GM18517 (cell line): Measurements from ENCODE around the gene PADI3.
"Not testable (repeated sequence)": the region's sequence is repeated elsewhere in the genome, so short reads cannot be mapped to it uniquely, and the experiment has no call there.

Experiments used
- ATAC-seq: cut with Tn5 transposase; IDR thresholded peaks from one replicate; pipeline ENCODE4 v1.9.1; 2021; ENCODE audit warnings: mild to moderate bottlenecking, moderate library complexity; ENCODE audit not compliant: unreplicated experiment

Gene PADI3

GRCh38 chr1:17239420-17239819, 9.5 kb upstream of the PADI3 start:
- no peak for ATAC-seq

DNA sequence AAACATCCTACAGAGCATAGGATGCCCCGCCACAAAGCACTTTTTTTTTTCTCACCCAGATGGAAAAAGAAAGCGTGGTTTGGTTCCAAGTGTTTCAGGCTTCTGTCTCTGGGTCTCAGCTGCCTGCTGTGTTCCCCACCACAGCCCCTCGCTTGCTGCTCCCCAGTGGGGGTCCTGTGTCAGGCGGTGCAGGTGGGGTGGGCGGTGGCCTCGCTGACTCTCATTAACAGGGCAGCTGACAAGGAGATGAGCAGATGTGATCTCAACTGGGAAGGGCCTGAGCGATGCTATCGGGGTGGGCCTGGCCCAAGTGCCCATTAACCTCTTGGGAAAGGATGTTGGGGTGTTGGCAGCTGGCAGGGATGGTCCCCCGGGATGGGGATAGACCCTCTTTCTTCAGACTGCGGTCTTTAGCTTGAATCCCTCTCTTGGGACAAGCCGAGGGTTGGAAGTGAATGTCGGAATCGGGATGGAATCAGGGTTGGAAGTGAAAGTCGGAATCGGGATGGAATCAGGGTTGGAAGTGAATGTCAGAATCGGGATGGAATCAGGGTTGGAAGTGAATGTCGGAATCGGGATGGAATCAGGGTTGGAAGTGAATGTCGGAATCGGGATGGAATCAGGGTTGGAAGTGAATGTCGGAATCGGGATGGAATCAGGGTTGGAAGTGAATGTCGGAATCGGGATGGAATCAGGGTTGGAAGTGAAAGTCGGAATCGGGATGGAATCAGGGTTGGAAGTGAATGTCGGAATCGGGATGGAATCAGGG, 7.7 kb upstream of the PADI3 start:
- not testable (repeated sequence) for ATAC-seq

GRCh38 chr1:17241780-17242074, 7.2 kb upstream of the PADI3 start:
- ATAC-seq = not testable (repeated sequence)

DNA sequence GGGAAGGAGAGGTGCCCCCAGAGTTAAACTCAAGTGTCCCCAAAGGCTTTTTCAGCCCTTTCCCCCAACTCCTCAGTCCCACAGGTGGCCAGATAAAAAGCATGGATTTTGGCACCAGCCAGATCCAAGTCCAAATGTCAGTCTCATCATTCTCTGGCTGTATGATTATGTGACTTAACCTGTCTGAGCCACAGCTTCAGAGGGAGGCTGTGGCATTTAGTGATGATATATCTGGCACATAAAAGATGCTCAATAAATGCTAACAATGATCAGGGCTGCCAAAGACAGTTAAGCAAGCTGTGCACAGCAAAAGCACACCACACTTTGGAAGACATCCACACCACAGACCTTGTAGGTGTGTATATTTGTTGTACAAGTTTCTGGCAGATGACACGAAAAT, 5.6 kb upstream of the PADI3 start:
- ATAC-seq = no peak

- no peak for ATAC-seq
Observed at GRCh38 chr1:17244821-17245740, 3.8 kb upstream of the PADI3 start.

GRCh38 chr1:17245816-17246325, 3.0 kb upstream of the PADI3 start:
- ATAC-seq = no peak

DNA sequence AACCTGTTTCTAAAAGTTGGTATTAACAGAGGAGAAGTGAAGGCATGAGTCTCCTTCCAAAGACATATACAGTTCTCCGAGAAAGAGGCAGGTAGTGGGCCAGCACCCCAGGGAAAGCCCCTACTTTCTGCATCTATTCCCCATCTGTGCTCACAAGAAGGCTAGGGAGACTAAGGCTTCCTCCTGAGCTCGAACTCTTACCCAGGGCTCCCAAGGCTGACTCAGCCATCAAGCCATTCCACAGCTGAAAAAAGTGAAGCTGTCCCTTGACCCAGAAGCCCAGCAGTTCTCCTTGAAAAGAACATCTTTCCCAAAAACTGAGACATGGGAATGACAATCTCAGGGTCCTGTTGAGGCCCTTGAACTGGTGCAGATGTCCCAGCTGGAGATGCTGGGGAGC, 1.9 kb upstream of the PADI3 start:
- ATAC-seq = no peak

DNA sequence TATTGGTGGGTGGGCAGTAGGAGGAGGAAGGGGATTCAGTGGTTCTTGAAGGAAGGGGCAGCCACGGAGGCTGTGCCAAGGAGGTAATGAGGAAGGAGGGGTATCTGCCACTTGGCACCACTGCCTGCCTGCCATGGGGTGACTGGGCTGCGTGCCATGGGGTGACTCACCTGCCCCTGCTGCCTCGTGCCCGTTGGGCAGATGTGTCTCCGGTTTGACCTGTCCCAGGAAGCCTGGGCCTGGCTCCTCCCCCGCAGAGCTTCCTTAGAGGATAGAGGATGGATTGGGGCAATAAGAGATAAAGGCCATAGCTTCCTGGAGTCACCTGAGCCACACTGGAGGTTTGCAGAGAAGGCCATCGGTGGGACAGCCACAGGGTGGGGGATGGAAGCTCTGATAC, 1.7 kb downstream of the PADI3 start:
- no peak for ATAC-seq

GRCh38 chr1:17251246-17251645, 2.3 kb downstream of the PADI3 start:
- no peak for ATAC-seq

DNA sequence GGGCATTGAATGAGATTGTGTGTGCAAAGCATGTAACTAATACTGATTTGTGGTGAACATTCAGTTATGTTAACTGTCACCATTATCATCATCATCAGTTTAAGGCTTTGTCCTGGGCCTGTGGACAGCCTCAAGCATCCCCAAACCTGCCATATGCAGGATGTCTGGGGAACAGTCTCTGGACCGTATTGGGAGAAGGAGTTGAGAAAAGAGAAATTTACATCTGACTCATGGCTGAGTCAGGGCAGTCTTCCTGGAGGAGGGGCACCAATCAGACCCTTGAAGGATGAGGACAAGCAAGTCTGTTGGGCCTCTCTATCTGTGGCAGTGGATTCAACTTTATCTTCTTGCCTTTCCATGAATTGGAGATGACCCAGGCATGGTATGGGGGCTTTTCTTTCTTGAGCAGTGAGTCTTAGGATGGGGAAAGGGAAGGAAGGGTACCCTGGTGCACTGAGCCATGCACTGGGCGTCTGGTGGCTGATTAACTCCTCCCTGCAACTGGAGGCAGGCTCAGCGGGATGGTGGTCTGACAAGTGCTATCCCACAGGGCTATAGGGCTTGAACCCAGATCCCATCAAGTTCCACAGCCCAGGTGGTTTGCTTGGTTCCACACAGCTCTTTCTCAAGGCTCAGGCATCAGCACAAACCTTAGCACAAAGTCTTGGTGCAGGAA, 2.9 kb downstream of the PADI3 start:
- no peak for ATAC-seq

GRCh38 chr1:17255336-17255735, 6.4 kb downstream of the PADI3 start:
- no peak for ATAC-seq

DNA sequence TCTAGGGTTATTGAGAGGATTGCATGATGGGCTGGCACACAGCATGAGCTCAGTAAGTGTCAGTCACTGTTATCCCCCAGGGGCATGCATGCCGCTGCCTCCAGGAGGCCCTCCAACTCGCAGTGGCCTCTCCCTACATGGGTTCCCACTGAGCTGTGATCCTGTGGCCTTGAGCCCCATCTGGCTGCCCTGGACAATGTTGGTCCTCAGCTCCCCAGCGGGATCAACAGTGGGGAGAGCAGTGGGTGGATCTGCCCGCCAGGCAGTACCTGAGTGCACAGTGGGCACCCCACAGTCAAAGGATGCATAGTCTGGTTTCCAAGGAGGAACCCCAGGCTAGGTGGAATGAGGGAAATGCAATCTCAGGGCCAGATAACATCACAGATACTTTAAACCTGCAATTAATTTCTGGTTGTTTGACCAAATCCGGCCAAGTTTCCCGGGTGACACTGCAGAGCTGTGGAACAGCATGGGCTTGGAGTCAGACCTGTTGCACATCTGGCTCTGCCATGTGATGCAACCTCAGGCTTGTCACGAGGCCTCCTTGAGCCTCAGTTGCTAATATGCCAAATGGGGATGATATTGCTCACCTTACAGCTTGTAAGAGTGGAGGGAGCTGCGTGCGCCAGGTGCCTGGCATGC, 9.3 kb downstream of the PADI3 start:
- ATAC-seq = no peak

DNA sequence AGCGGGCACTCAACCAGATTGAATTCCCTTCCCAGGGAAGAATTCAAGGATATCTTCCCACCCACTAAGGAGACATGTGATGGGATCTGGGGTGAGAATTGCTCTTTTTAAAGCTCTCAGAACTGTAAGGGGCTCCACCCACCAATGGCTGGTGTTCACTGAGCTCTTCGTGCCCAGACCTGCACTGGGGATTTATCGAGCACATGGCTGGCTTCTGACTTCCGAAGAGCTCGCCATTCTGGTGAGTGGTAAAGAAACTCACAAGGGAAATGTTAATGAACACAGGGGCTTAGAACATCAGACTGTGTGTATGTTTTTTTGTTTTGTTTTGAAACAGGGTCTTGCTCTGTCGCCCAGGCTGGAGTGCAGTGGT, 9.8 kb downstream of the PADI3 start:
- no peak for ATAC-seq

DNA sequence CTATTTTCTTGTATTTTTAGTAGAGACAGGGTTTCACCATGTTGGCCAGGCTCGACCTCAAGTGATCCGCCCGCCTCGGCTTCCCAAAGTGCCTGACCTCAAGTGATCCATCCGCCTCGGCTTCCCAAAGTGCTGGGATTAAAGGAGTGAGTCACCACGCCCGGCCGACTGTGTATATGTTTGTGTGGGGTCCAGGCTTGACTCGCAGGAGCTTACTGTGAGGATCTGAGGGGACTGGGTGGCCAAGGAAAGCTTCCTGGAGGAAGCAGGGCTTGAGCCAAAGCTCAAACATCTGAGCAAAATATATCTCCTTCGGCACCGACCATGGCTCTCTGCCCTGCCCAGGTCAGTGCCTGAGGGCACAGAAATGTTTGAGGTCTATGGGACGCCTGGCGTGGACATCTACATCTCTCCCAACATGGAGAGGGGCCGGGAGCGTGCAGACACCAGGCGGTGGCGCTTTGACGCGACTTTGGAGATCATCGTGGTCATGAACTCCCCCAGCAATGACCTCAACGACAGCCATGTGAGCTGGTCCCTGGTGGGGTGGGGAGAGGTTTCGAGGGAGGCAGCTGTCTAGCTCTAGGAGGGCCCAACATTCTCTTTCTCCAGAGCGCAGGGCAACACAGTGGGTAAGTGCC, 10.5 kb downstream of the PADI3 start:
- ATAC-seq = no peak

GRCh38 chr1:17260264-17260663, 11.4 kb downstream of the PADI3 start:
- no peak for ATAC-seq

DNA sequence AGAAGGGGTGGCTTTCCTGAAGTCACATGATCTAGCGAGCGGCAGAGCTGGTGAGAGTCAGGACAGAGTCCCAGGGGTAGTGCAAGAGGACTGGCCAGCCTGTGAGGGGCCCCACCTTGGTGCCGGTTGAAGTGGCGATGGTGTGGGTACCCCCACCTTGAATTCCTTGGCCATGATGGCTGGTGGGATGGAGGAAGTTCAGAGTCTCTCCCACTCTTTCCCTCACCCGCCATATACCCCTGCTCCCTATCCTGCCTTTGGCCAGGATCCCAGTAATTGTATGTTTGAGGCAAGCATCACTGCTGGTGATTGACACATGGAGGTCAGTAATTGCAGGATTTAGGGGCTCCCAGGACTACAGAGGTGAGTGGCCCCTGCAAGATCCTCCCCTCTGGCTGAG, 11.8 kb downstream of the PADI3 start:
- ATAC-seq = no peak

GRCh38 chr1:17263936-17264335, 15.0 kb downstream of the PADI3 start:
- ATAC-seq = no peak

- ATAC-seq = no peak
Observed at GRCh38 chr1:17264470-17264869, 15.6 kb downstream of the PADI3 start.

DNA sequence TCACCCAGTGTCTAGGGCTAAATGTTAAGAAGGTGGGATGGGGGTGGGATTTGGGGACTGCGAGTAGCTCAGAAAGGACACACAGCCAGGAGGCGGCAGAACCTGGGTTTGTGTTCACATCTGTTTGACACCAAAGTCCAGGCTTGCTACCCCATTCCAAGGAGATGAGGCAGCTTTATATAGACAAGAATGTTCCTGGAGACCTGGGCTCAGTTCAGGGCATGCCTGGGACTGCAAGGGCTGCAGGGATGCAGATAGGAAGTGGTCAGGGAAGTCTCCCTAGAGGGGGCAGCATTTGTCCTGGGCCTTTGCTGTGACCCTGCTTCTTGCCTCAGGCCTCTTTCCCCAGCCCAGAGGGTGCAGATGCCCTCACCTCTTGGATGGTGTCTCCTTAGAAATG, 16.3 kb downstream of the PADI3 start:
- no peak for ATAC-seq

DNA sequence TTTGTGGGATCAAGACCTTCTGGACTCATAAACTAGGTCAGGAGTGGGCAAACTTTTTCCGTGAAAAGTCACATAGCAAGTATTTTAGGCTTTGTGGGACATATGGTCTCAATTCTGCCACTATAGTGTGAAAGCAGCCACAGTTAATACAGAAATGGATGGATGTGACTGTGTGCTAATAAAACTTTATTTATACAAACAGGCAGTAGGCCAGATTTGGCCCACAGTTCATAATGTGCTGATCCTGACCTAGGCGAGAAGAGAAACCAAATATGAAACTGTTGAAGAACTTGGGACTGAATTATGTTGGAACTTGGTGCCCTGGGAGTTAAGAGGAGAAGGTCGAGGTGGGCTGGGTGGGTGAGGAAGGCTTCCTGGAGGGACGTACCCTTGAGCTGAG, 17.1 kb downstream of the PADI3 start:
- no peak for ATAC-seq
